ENCODE measurements around the gene NUP214. TPM values are rescaled to one million over a fixed set of nuclear protein-coding genes. Genes with fewer than 3 reads are reported as not detected.
"Not testable (repeated sequence)": the region's sequence is repeated elsewhere in the genome, so short reads cannot be mapped to it uniquely, and the experiment has no call there.

NUP214 gene
- polyA plus RNA-seq, 6 donors from 2014 or later, result 8.8 to 27.6 (median 18.3) TPM

DNA sequence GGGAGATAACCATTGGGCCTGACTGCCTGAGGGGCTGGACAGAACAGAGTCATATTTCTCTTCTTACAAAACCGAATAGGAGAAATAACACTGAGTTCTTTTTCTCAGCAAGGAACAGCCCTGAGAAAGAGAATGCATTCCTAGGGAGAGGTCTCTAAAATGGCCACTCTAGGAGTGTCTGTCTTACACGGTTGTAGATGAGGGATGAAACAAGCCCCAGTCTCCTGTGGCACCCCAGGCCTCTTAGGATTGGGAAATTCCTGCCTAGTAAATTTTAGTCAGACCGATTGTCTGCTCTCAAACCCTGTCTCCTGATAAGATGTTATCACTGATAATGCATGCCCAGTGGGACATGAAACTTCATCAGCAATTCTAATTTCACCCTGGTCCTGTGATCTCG lies 86.5 kb downstream of the NUP214 start:
- not testable (repeated sequence) for H3K27ac Mint-ChIP-seq; H3K4me3 Mint-ChIP-seq; ATAC-seq (ENCODE audit: low read depth in 2 of 2); H3K27me3 Mint-ChIP-seq; DNase-seq; H3K4me1 Mint-ChIP-seq
- H3K9me3 Mint-ChIP-seq, result peaks cover 7 to 25% (median 13%) of the 10 kb centered on the region in 7 donors
- H3K36me3 Mint-ChIP-seq, result peaks cover 30 to 33% of the 10 kb centered on the region in 2 donors

DNA sequence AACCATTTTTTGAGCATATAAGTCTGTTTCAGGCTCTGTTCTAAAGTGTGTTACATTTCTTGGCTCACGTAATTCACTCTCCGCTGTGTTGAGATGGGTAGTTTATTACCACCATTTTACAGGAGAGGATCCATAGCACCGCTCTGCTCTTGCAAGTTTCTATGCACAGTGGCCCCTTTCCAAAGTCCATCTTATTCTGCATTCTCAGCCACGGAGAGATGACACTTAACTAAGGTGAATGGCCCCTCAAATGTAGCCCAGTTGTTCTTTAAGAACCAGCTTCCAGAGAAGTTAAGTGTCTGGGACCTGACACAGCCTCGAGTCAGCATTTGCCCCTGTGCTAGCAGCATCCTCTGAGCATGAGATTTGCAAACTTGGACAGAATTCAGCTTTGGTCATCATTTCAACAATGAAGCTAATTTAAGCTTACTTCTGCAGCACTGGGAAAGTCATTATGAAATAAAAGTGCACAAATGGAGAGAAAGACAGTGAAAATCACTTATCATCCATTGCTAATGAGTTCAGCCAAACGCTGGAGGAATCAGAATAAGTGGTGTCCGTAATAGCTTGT lies 89.0 kb downstream of the NUP214 start:
- Mint-ChIP-seq H3K36me3 (peaks cover 35 to 40% of the 10 kb centered on the region in 2 donors), H3K27me3 (no peaks in the 10 kb centered on the region), H3K4me3 (peak overlapping the region in 1 of 8 donors; percentile 25), H3K9me3 (peaks cover 7 to 25% (median 13%) of the 10 kb centered on the region in 7 donors), H3K27ac (no peak overlapping the region), H3K4me1 (no peaks in the 10 kb centered on the region)
- DNase-seq (no peak), ATAC-seq (ENCODE audit: low read depth in 2 of 2) (no peak)

DNA sequence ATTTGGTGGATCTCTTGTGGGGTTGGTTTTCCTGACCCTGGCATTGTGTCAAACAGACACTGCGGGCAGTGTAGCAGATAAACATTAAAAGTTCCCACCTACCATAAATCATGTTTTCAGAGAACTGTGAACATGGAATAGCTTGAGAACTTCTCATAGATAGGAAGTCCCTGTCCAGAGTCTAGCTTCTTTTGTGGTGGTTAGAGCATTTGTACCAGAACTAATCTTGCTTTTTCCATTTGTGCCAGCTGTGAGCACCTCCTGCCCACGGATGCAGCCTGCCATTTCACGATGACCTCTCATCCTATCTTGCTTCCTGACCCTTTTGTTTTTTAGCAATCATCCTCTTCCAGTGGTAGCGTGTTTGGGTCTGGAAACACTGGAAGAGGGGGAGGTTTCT lies 89.5 kb downstream of the NUP214 start:
- H3K9me3 Mint-ChIP-seq, result peaks cover 7 to 25% (median 13%) of the 10 kb centered on the region in 7 donors
- ATAC-seq (ENCODE audit: low read depth in 2 of 2) (no peak), DNase-seq (no peak)
- no peak overlapping the region for H3K27ac Mint-ChIP-seq
- no peak overlapping the region for H3K4me3 Mint-ChIP-seq
- no peaks in the 10 kb centered on the region for H3K27me3 Mint-ChIP-seq
- H3K4me1 Mint-ChIP-seq, result no peaks in the 10 kb centered on the region
- H3K36me3 Mint-ChIP-seq, result peaks cover 33 to 39% of the 10 kb centered on the region in 2 donors

DNA sequence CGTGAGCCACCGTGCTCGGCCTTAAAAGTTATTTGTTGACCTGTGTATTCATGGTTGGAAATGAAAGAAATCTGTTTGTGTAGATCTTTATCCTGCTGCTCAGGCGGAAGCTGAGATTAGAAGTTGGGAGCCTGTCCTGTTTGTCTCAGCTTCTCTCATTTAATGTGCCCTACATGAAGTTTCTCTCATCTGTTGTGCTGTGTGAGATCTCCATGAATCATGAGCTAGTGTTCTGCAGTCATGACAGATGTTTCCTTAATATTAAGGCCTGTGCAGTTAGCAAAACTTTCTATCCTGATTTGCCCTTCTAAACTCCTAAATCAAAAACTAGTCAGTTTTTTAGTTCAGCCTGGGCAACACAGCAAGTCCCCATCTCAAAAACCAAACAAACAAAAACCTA lies 91.4 kb downstream of the NUP214 start:
- Mint-ChIP-seq H3K9me3 (peaks cover 4 to 15% (median 10%) of the 10 kb centered on the region in 7 donors), H3K27me3 (no peaks in the 10 kb centered on the region), H3K4me3 (no peak overlapping the region), H3K36me3 (peaks cover 20 to 23% of the 10 kb centered on the region in 2 donors), H3K27ac (peak overlapping the region in 1 of 6 donors; percentile 37), H3K4me1 (no peaks in the 10 kb centered on the region)
- ATAC-seq (ENCODE audit: low read depth in 2 of 2) (no peak), DNase-seq (no peak)

DNA sequence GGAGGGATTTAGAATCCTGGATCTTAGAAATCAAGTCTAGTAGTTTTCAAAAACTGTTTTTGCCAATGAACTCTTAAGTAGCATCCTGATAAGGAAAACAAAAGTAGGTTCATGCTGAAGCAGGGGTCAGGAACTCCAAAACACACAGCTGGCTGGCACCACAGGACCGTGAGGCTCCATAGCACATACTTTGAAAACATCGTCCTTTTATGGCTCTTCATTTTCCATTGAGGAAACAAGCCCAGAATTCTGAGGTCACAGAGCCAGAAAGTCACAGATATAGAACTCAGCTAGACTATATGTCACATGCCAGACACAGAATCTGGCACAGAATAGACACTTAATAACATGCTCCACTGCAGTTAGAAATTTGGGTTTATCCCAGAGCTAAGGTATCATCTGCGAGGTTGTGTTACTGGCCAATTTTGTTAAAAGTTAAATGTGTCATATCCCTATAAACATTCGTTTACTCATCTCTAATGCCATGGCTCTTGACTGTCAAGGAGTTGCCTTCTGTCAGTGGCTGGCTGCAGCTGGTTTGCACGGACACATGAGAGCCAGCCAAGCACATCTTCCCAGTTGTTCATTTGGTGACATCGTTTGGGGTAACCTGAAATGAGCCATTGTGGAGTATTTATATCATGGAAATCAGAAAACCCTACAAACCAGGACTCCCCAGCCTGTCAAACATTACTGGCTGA lies 92.1 kb downstream of the NUP214 start:
- H3K4me3 Mint-ChIP-seq, result no peak overlapping the region
- H3K9me3 Mint-ChIP-seq, result peaks cover 0 to 8% (median 4%) of the 10 kb centered on the region in 7 donors
- peaks cover 16 to 18% of the 10 kb centered on the region in 2 donors for H3K36me3 Mint-ChIP-seq
- H3K4me1 Mint-ChIP-seq, result peaks cover 0 to 1% (median 0%) of the 10 kb centered on the region in 3 donors
- no peak for ATAC-seq (ENCODE audit: low read depth in 2 of 2)
- H3K27me3 Mint-ChIP-seq, result no peaks in the 10 kb centered on the region
- no peak for DNase-seq
- H3K27ac Mint-ChIP-seq, result peak overlapping the region in 1 of 6 donors; percentile 10

DNA sequence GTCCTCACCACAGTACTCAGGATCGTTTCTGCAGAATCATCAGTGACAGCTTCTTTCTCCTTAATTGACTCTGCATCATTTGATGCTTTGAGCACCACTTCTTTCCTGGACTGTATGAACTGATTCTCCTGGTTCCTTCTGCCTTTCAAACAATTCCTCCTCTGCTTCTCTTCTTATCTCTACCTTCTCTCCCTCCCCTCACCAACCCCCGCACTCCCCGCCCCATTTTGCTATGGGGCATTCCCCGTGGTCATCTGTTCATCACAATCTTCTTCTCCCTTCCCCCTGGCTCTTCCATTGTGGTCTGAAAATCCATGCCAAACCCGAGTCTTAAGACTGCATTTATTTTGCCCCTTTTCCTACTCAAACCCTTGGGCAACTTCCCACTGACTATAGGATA lies 93.0 kb downstream of the NUP214 start:
- DNase-seq, result no peak
- no peak for ATAC-seq (ENCODE audit: low read depth in 2 of 2)
- Mint-ChIP-seq H3K36me3 (peaks cover 18 to 22% of the 10 kb centered on the region in 2 donors), H3K9me3 (no peaks in the 10 kb centered on the region), H3K27ac (peak overlapping the region in 1 of 6 donors; percentile 73), H3K4me3 (no peak overlapping the region), H3K4me1 (peaks cover 0 to 3% (median 1%) of the 10 kb centered on the region in 3 donors), H3K27me3 (no peaks in the 10 kb centered on the region)

DNA sequence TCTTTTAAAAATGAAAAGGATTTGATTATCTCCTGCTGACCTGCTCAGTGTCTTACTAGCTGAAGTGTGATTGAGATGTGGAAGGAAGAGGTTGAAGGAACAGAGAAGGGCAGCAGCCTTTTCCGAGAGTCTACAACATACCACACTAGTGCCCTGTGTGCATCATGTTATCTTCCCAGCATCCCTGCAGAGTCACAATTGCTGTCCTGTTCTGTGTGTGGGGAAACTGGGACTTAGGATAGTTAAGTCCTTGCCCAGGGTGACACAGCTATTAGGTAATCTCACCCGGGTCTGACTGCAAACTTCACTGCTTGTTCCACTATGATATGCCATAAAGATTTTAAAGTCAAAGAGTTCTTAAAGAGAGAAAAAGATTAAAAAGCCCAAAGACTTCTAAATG lies 95.1 kb downstream of the NUP214 start:
- H3K4me3 Mint-ChIP-seq, result no peak overlapping the region
- peaks cover 1 to 4% (median 3%) of the 10 kb centered on the region in 3 donors for H3K4me1 Mint-ChIP-seq
- no peak for DNase-seq
- peaks cover 18 to 22% of the 10 kb centered on the region in 2 donors for H3K36me3 Mint-ChIP-seq
- no peaks in the 10 kb centered on the region for H3K27me3 Mint-ChIP-seq
- H3K27ac Mint-ChIP-seq, result no peak overlapping the region
- ATAC-seq (ENCODE audit: low read depth in 2 of 2), result no peak
- H3K9me3 Mint-ChIP-seq, result no peaks in the 10 kb centered on the region

DNA sequence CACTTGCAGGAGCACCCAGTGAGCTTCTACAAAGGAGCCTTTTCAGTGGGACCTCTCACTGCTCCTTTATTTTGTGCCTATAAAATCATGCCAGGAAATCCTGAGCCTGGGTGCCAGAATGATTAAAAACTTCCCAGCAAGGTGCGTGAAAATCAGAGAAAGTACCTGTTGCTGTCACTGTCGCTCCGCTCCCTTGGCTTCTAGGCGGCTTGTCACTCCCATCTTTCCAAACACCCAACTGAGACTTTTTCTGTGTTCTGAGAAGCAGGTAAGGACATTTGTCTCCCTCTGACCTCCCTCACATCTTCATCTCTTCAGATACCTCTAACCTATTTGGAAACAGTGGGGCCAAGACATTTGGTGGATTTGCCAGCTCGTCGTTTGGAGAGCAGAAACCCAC lies 97.1 kb downstream of the NUP214 start:
- DNase-seq (no peak), ATAC-seq (ENCODE audit: low read depth in 2 of 2) (no peak)
- no peaks in the 10 kb centered on the region for H3K27me3 Mint-ChIP-seq
- H3K4me3 Mint-ChIP-seq, result no peak overlapping the region
- H3K4me1 Mint-ChIP-seq, result peaks cover 13 to 21% (median 13%) of the 10 kb centered on the region in 3 donors
- H3K27ac Mint-ChIP-seq, result no peak overlapping the region
- H3K9me3 Mint-ChIP-seq, result no peaks in the 10 kb centered on the region
- peaks cover 17 to 18% of the 10 kb centered on the region in 2 donors for H3K36me3 Mint-ChIP-seq

DNA sequence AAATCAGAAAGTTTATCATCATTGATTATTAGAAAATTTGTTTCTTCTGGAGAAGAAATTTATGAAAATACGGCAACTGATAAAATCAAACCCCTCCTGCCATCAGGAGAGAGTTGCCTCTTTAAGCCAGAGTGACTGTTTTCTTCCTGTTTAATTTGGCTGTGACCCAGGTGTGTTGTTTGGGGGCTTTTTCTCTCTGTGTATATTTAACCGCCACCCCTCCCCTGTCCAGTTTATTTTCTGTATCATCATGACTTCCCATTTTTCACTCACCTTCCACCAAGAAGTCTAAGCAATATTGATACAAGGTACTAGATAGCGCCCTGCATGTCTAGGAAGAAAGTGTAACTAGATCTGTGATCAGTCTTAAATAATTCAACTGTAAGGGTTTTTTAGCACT lies 100.8 kb downstream of the NUP214 start:
- peaks cover 17 to 18% of the 10 kb centered on the region in 2 donors for H3K36me3 Mint-ChIP-seq
- H3K4me3 Mint-ChIP-seq, result no peak overlapping the region
- peak overlapping the region in 2 of 6 donors; percentile 4 to 22 for H3K27ac Mint-ChIP-seq
- H3K4me1 Mint-ChIP-seq, result peaks cover 20 to 30% (median 21%) of the 10 kb centered on the region in 3 donors
- no peaks in the 10 kb centered on the region for H3K27me3 Mint-ChIP-seq
- no peaks in the 10 kb centered on the region for H3K9me3 Mint-ChIP-seq
- DNase-seq (no peak), ATAC-seq (ENCODE audit: low read depth in 2 of 2) (peak in 1 of 2 donors; percentile 18)

DNA sequence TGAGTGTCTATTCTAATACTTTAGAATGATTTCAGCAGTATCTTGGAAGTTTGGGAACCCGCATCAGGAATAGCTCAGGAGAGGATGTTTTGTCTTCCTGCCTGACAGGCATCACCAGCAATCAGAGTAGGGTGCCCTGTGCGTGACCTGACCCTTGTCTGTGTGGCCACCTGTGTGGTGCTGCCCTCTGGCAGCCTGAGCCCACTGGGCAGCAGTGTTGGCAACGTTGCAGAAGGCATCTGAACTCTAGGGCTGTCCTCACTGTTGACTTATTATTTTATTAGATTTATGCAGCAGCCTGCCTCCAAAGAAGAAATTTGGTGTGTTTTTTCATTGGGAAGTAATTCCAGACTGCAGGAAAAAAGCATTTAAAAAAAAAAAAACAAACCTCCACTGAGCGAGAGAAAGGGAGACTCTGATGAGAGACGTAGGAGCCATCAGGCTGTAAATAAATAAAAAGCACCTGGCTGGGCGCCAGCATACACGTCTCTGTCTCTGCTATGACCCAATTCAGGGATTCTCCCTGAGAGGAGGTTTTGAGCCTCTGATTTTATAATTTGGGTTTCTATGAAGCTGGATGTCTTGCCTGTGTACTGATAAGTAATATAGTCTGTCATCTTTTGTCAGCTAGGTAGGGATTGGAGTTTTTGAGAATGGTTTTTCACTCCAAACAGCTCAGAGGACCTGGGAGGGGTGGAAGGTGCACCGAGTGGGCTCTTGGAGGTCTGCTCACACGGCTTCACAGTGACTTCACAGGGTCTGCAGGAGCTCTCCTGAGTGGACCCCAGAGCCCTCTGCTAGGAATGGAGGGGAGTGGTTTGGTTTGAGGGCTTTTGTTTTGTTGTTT lies 101.9 kb downstream of the NUP214 start:
- H3K27ac Mint-ChIP-seq, result peak overlapping the region in 2 of 6 donors; percentile 29 to 83
- H3K36me3 Mint-ChIP-seq, result peaks cover 16 to 18% of the 10 kb centered on the region in 2 donors
- DNase-seq (no peak), ATAC-seq (ENCODE audit: low read depth in 2 of 2) (peak; percentile 49 to 51)
- peak overlapping the region in 5 of 8 donors; percentile 10 to 89 (median 64) for H3K4me3 Mint-ChIP-seq
- H3K4me1 Mint-ChIP-seq, result peaks cover 20 to 30% (median 21%) of the 10 kb centered on the region in 3 donors
- H3K9me3 Mint-ChIP-seq, result no peaks in the 10 kb centered on the region
- no peaks in the 10 kb centered on the region for H3K27me3 Mint-ChIP-seq

DNA sequence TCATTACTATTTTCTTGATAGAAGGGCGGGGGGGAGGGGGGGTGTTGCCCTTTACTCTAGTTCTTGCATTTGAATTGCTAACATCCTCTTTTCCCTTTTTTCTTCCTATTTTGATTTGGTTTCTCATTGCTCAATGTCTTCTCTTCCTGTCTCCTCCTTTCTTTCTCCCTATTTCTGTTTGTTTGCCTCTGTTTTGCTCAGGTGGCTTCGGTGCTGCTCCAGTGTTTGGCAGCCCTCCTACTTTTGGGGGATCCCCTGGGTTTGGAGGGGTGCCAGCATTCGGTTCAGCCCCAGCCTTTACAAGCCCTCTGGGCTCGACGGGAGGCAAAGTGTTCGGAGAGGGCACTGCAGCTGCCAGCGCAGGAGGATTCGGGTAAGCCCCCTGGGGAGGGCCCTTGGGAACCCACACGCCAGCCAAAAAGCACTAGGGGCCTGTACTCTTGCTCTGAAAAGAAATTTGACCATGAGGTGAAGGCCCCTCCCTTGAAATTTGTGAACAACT lies 102.6 kb downstream of the NUP214 start:
- Mint-ChIP-seq H3K27ac (peak overlapping the region in 4 of 6 donors; percentile 20 to 63 (median 30)), H3K4me1 (peaks cover 17 to 30% (median 21%) of the 10 kb centered on the region in 3 donors), H3K4me3 (peak overlapping the region in 7 of 8 donors; percentile 2 to 89 (median 64)), H3K9me3 (no peaks in the 10 kb centered on the region), H3K27me3 (no peaks in the 10 kb centered on the region), H3K36me3 (peaks cover 10 to 12% of the 10 kb centered on the region in 2 donors)
- peak; percentile 78 for ATAC-seq (ENCODE audit: low read depth in 2 of 2)
- peak; percentile 26 for DNase-seq

DNA sequence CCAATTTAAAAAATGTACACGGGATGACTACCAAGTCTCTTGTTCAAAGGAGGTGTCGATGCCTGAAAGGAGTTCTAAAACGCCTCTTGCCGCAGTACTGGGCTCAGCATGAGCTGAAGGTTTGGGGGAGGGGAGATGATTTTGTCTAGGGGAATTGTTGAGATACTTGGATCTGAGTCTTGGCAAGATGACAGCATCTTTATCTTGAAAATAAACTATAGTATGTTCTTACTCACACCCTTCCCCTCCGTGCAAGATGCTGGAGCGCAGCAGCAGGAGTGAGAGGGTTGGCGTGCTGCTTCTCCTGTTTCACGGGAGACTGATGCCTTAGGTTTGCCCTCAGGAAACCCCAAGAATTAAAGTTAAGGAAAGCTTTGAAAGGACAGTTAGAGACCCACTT lies 103.6 kb downstream of the NUP214 start:
- Mint-ChIP-seq H3K4me1 (peaks cover 17 to 28% (median 21%) of the 10 kb centered on the region in 3 donors), H3K27me3 (no peaks in the 10 kb centered on the region), H3K36me3 (peaks cover 10 to 17% of the 10 kb centered on the region in 2 donors), H3K27ac (peak overlapping the region in 3 of 6 donors; percentile 29 to 63 (median 42)), H3K4me3 (no peak overlapping the region), H3K9me3 (no peaks in the 10 kb centered on the region)
- no peak for DNase-seq
- no peak for ATAC-seq (ENCODE audit: low read depth in 2 of 2)

DNA sequence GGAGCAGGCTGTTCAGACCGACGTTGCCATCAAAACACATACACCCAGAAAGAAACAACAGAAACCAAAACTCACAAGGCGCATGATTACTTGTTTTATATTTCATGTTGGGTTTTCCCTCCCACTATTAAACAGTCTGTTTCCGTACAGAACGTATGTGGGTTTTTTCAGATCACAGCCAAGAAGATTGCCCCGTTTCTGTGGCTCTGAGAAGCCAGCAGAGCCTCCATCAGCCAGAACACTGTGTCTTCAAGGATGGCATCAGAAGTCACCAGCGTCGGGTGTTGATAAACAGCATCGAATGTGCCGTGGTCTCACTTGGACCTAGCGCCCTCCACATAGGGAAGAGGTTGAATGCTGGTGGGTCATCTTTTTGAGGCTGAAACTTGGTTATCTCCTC lies 108.2 kb downstream of the NUP214 start:
- H3K36me3 Mint-ChIP-seq, result peaks cover 10 to 23% of the 10 kb centered on the region in 2 donors
- DNase-seq, result no peak
- peak overlapping the region in 1 of 6 donors; percentile 13 for H3K27ac Mint-ChIP-seq
- no peak for ATAC-seq (ENCODE audit: low read depth in 2 of 2)
- H3K27me3 Mint-ChIP-seq, result no peaks in the 10 kb centered on the region
- peaks cover 7 to 16% (median 8%) of the 10 kb centered on the region in 3 donors for H3K4me1 Mint-ChIP-seq
- H3K4me3 Mint-ChIP-seq, result no peak overlapping the region
- H3K9me3 Mint-ChIP-seq, result no peaks in the 10 kb centered on the region
